ENCODE measurements around the gene DNAJC30. TPM values are rescaled to one million over a fixed set of nuclear protein-coding genes. Genes with fewer than 3 reads are reported as not detected.
A peak's percentile ranks its signal among the peaks of the same experiment; 100 is the strongest.

The DNAJC30 gene
- total RNA-seq, 1 experiment from 2014 or later: 8.5 TPM

DNA sequence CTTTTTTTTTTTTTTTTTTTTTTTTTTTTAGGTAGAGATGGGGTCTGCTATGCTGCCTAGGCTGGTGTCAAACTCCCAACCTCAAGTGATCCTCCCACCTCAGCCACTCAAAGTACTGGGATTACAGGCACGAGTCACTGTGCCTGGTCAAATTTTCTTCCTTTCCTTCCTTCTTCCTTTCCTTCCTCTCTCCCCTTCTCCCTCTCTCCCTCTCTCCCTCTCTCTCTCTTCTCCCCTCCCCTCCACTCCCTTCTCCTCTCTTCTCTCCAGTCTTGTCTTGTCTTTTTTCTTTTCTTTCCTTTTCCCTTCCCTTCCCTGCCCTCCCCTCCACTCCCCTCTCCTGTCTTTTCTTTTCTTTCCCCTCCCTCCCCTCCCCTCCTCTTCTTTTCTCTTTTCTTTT, 51.7 kb downstream of the DNAJC30 start:
- ChIA-PET CTCF (interaction anchor here (1.0 kb wide), 1 partner anchor 94 kb away, joined by 3 read pairs; no protein-coding TSS in a partner anchor), RAD21 (ENCODE audit: low non-redundant PET in 1 of 2, low total read pairs in 2 of 2, uncharacterized antibody in 2 of 2, unreplicated experiment in 2 of 2) (no interaction called here), POLR2A (interaction anchor here (0.6 to 1.0 kb wide), 2 partner anchors 35 to 52 kb away, joined by 3 read pairs; partner anchors contain the start of genes BUD23 and DNAJC30)
- TF ChIP-seq SIN3A (IDR thresholded peaks at IDR 0.05; ENCODE audit: low read depth) (no peak), FOSL1 (IDR thresholded peaks at IDR 0.05; ENCODE audit: low read depth) (no peak), SP1 (IDR thresholded peaks at IDR 0.05; ENCODE audit: low read depth) (no peak), ZNF274 (IDR thresholded peaks at IDR 0.05; ENCODE audit: low read depth, low read length) (no peak), EGR1 (IDR thresholded peaks at IDR 0.05; ENCODE audit: low read depth) (no peak), REST (IDR thresholded peaks at IDR 0.05; ENCODE audit: low read depth) (no peak), YY1 (IDR thresholded peaks at IDR 0.05; ENCODE audit: extremely low read depth, insufficient replicate concordance, low read depth, low read length) (no peak), EZH2 (IDR thresholded peaks at IDR 0.05) (no peak), POLR2AphosphoS5 (IDR thresholded peaks at IDR 0.05; ENCODE audit: low read depth, low read length) (no peak), ELF1 (IDR thresholded peaks at IDR 0.05; ENCODE audit: borderline replicate concordance, low read depth) (no peak), SRF (IDR thresholded peaks at IDR 0.05; ENCODE audit: low read depth) (no peak), CEBPB (IDR thresholded peaks at IDR 0.05; ENCODE audit: low read depth) (no peak)
- TF ChIP-seq, protein P1, sequence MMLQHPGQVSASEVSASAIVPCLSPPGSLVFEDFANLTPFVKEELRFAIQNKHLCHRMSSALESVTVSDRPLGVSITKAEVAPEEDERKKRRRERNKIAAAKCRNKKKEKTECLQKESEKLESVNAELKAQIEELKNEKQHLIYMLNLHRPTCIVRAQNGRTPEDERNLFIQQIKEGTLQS (IDR thresholded peaks at IDR 0.05): no peak
- H3K4me1 ChIP-seq (ENCODE audit: control insufficient read depth in 1 of 2, insufficient read depth in 2 of 2, low read length in 2 of 2): peaks cover 45 to 79% of the 10 kb centered on the region in 2 experiments
- H3K9me2 ChIP-seq (ENCODE audit: insufficient read depth): no peaks in the 10 kb centered on the region
- peak overlapping the region; percentile 39; the same call in 1 of the 2 replicates for H3K4me2 ChIP-seq (ENCODE audit: low read length)
- ATAC-seq (no peak), DNase-seq (ENCODE audit: low read depth, low spot score) (no peak)
- no peaks in the 10 kb centered on the region; the same call in 1 of the 2 replicates for H3K79me2 ChIP-seq (ENCODE audit: insufficient read depth, low read length)
- H3K36me3 ChIP-seq (ENCODE audit: control insufficient read depth in 1 of 2, insufficient read depth in 2 of 2, low read length in 2 of 2): no peaks in the 10 kb centered on the region
- no TSS peak for BruUV-seq (replicated peaks)
- H3K4me3 ChIP-seq (replicated peaks in 1 of 2; ENCODE audit: low read depth in 1 of 2, low read length in 2 of 2): no peak overlapping the region
- no peaks in the 10 kb centered on the region for H3K9me3 ChIP-seq (ENCODE audit: control insufficient read depth in 1 of 2, insufficient read depth in 1 of 2, low read depth in 1 of 2, low read length in 2 of 2)
- no peak overlapping the region for H2AFZ ChIP-seq (ENCODE audit: low read depth, low read length, poor library complexity, severe bottlenecking)
- H3K9ac ChIP-seq (ENCODE audit: low read length): no peak overlapping the region
- intact Hi-C loops (cut with micrococcal nuclease): no loop called here
- H4K20me1 ChIP-seq (ENCODE audit: insufficient read depth): no peaks in the 10 kb centered on the region
- H3K27me3 ChIP-seq (ENCODE audit: insufficient read depth, low read length): no peaks in the 10 kb centered on the region
- H3K27ac ChIP-seq (ENCODE audit: low read depth, low read length): no peak overlapping the region

MicroRNAs within 50 kb of the gene (microRNA counts, 767-probe panel; counts per million panel counts)
- not detected for microRNA hsa-miR-4284

Small RNA genes within 50 kb of the gene (microRNA-seq; reads per million reads assigned to microRNA genes)
- gene MIR4284 (ENCODE audit: borderline number of aligned reads): not detected

Other genes starting within 250 kb of the DNAJC30 start
- 0.32 TPM for gene FZD9, start 249.7 kb downstream of the DNAJC30 start, total RNA-seq (2021; ENCODE audit: unreplicated experiment)
- 81.1 TPM for gene BAZ1B, start 161.2 kb downstream of the DNAJC30 start, total RNA-seq (2021; ENCODE audit: unreplicated experiment)
- gene BCL7B, start 125.8 kb downstream of the DNAJC30 start, total RNA-seq (2021; ENCODE audit: unreplicated experiment): 50.4 TPM
- 55.0 TPM for gene TBL2, start 104.9 kb downstream of the DNAJC30 start, total RNA-seq (2021; ENCODE audit: unreplicated experiment)
- 79.4 TPM for gene MLXIPL, start 58.9 kb downstream of the DNAJC30 start, total RNA-seq (2021; ENCODE audit: unreplicated experiment)
- gene VPS37D, start 15.6 kb downstream of the DNAJC30 start, total RNA-seq (2021; ENCODE audit: unreplicated experiment): 9.5 TPM
- 168 TPM for gene BUD23, start 144 bp upstream of the DNAJC30 start, total RNA-seq (2021; ENCODE audit: unreplicated experiment)
- 39.4 TPM for gene STX1A, start 36.2 kb upstream of the DNAJC30 start, total RNA-seq (2021; ENCODE audit: unreplicated experiment)
- gene ABHD11, start 55.3 kb upstream of the DNAJC30 start, total RNA-seq (2021; ENCODE audit: unreplicated experiment): 69.8 TPM
- 19.2 TPM for gene CLDN3, start 86.8 kb upstream of the DNAJC30 start, total RNA-seq (2021; ENCODE audit: unreplicated experiment)
- gene CLDN4, start 147.5 kb upstream of the DNAJC30 start, total RNA-seq (2021; ENCODE audit: unreplicated experiment): 234 TPM
- gene METTL27, start 159.1 kb upstream of the DNAJC30 start, total RNA-seq (2021; ENCODE audit: unreplicated experiment): 30.4 TPM
- 1.1 TPM for gene TMEM270, start 177.7 kb upstream of the DNAJC30 start, total RNA-seq (2021; ENCODE audit: unreplicated experiment)

Measured in HCT116 (cell line).